Immature natural killer cell (primary cell): ENCODE measurements around the gene DUSP7. TPM values are rescaled to one million over a fixed set of nuclear protein-coding genes. Genes with fewer than 3 reads are reported as not detected.
"Not testable (repeated sequence)": the region's sequence is repeated elsewhere in the genome, so short reads cannot be mapped to it uniquely, and the experiment has no call there.

Experiments
- DNase-seq, 3 donors: peaks; one replicate each; pipeline ENCODE4 v3.0.0; 2022; ENCODE audit warnings: mixed read lengths in 1 of 3
- H3K27ac Mint-ChIP-seq, 6 donors: one replicate each; pipeline ENCODE4 v1.8.0; 2020; ENCODE audit warnings: mixed read lengths in 6 of 6, mild to moderate bottlenecking in 5 of 6, inconsistent platforms in 4 of 6, moderate library complexity in 3 of 6
- H3K27me3 Mint-ChIP-seq, 3 donors: one replicate each; pipeline ENCODE4 v1.8.0; 2020 to 2021; ENCODE audit warnings: low read depth in 3 of 3, mild to moderate bottlenecking in 3 of 3, mixed read lengths in 3 of 3, moderate library complexity in 3 of 3, inconsistent platforms in 1 of 3
- H3K36me3 Mint-ChIP-seq, 3 donors: one replicate each; pipeline ENCODE4 v1.8.0; 2020; ENCODE audit warnings: mixed read lengths in 3 of 3, inconsistent platforms in 2 of 3, mild to moderate bottlenecking in 2 of 3
- H3K4me1 Mint-ChIP-seq, 2 donors: one replicate each; pipeline ENCODE4 v1.8.0; 2020; ENCODE audit warnings: inconsistent platforms in 2 of 2, mild to moderate bottlenecking in 2 of 2, mixed read lengths in 2 of 2, moderate library complexity in 1 of 2
- H3K4me3 Mint-ChIP-seq, 5 donors: one replicate each; pipeline ENCODE4 v1.8.0; 2020; ENCODE audit warnings: mild to moderate bottlenecking in 5 of 5, mixed read lengths in 5 of 5, inconsistent platforms in 3 of 5, moderate library complexity in 3 of 5
- H3K9me3 Mint-ChIP-seq, 6 donors: one replicate each; pipeline ENCODE4 v1.8.0; 2020; ENCODE audit warnings: mild to moderate bottlenecking in 6 of 6, mixed read lengths in 6 of 6, inconsistent platforms in 4 of 6, moderate library complexity in 3 of 6
- polyA plus RNA-seq, 3 donors: library from polyadenylated mRNA; unstranded; fragments of 300-500 nt; fragmentation: Illumina TruSeq; gene quantifications; one replicate each; pipeline ENCODE4 v1.2.3, GENCODE V29; 2021

DUSP7 gene
- polyA plus RNA-seq, 3 donors from 2014 or later: 1.2 to 4.3 (median 1.6) TPM

- Mint-ChIP-seq H3K4me1 (no peaks in the 10 kb centered on the region), H3K4me3 (no peak overlapping the region), H3K9me3 (no peaks in the 10 kb centered on the region), H3K27ac (no peak overlapping the region), H3K36me3 (no peaks in the 10 kb centered on the region), H3K27me3 (peaks cover 1 to 2% (median 2%) of the 10 kb centered on the region in 3 donors)
- DNase-seq: no peak
Observed at GRCh38 chr3:52041118-52041731, 15.1 kb downstream of the DUSP7 start.

- Mint-ChIP-seq H3K4me3 (no peak overlapping the region), H3K4me1 (no peaks in the 10 kb centered on the region), H3K9me3 (no peaks in the 10 kb centered on the region), H3K27ac (no peak overlapping the region), H3K27me3 (peaks cover 1 to 2% (median 2%) of the 10 kb centered on the region in 3 donors), H3K36me3 (no peaks in the 10 kb centered on the region)
- no peak for DNase-seq
Observed at GRCh38 chr3:52040600-52040999, 15.8 kb downstream of the DUSP7 start.

GRCh38 chr3:52039846-52040245 is 16.5 kb downstream of the DUSP7 start:
- Mint-ChIP-seq H3K27me3 (peaks cover 1 to 2% (median 2%) of the 10 kb centered on the region in 3 donors), H3K9me3 (no peaks in the 10 kb centered on the region), H3K36me3 (no peaks in the 10 kb centered on the region), H3K4me1 (no peaks in the 10 kb centered on the region), H3K27ac (no peak overlapping the region), H3K4me3 (no peak overlapping the region)
- DNase-seq: no peak

GRCh38 chr3:52039426-52039825 is 16.9 kb downstream of the DUSP7 start:
- Mint-ChIP-seq H3K4me1 (no peaks in the 10 kb centered on the region), H3K27me3 (peaks cover 2 to 3% (median 2%) of the 10 kb centered on the region in 3 donors), H3K36me3 (no peaks in the 10 kb centered on the region), H3K9me3 (no peaks in the 10 kb centered on the region), H3K4me3 (no peak overlapping the region), H3K27ac (peak overlapping the region in 1 of 6 donors; percentile 49)
- no peak for DNase-seq

- H3K27ac Mint-ChIP-seq: no peak overlapping the region
- H3K27me3 Mint-ChIP-seq: peaks cover 0 to 3% (median 2%) of the 10 kb centered on the region in 3 donors
- H3K9me3 Mint-ChIP-seq: no peaks in the 10 kb centered on the region
- H3K4me1 Mint-ChIP-seq: no peaks in the 10 kb centered on the region
- no peak overlapping the region for H3K4me3 Mint-ChIP-seq
- no peaks in the 10 kb centered on the region for H3K36me3 Mint-ChIP-seq
- no peak for DNase-seq
Observed at GRCh38 chr3:52038227-52038626, 18.1 kb downstream of the DUSP7 start.

- Mint-ChIP-seq H3K27ac (no peak overlapping the region), H3K27me3 (peaks cover 0 to 3% (median 2%) of the 10 kb centered on the region in 3 donors), H3K4me3 (no peak overlapping the region), H3K9me3 (no peaks in the 10 kb centered on the region), H3K4me1 (no peaks in the 10 kb centered on the region), H3K36me3 (no peaks in the 10 kb centered on the region)
- no peak for DNase-seq
Observed at GRCh38 chr3:52037291-52037690, 19.1 kb downstream of the DUSP7 start.

- Mint-ChIP-seq H3K4me3 (no peak overlapping the region), H3K27me3 (peaks cover 0 to 2% (median 0%) of the 10 kb centered on the region in 3 donors), H3K27ac (no peak overlapping the region), H3K9me3 (no peaks in the 10 kb centered on the region), H3K4me1 (no peaks in the 10 kb centered on the region), H3K36me3 (no peaks in the 10 kb centered on the region)
- no peak for DNase-seq
Observed at GRCh38 chr3:52036829-52037228, 19.5 kb downstream of the DUSP7 start.

- Mint-ChIP-seq H3K4me3 (no peak overlapping the region), H3K36me3 (no peaks in the 10 kb centered on the region), H3K4me1 (no peaks in the 10 kb centered on the region), H3K27me3 (peaks cover 0 to 1% (median 0%) of the 10 kb centered on the region in 3 donors), H3K9me3 (no peaks in the 10 kb centered on the region), H3K27ac (no peak overlapping the region)
- no peak for DNase-seq
Observed at GRCh38 chr3:52036222-52036694, 20.1 kb downstream of the DUSP7 start.

- Mint-ChIP-seq H3K9me3 (no peaks in the 10 kb centered on the region), H3K4me1 (no peaks in the 10 kb centered on the region), H3K4me3 (no peak overlapping the region), H3K36me3 (no peaks in the 10 kb centered on the region), H3K27me3 (peaks cover 0 to 1% (median 0%) of the 10 kb centered on the region in 3 donors), H3K27ac (no peak overlapping the region)
- no peak for DNase-seq
Observed at GRCh38 chr3:52034651-52035050, 21.7 kb downstream of the DUSP7 start.

GRCh38 chr3:52034212-52034611 is 22.2 kb downstream of the DUSP7 start:
- H3K27me3 Mint-ChIP-seq: peaks cover 0 to 1% (median 0%) of the 10 kb centered on the region in 3 donors
- no peak overlapping the region for H3K4me3 Mint-ChIP-seq
- no peak for DNase-seq
- no peaks in the 10 kb centered on the region for H3K4me1 Mint-ChIP-seq
- H3K27ac Mint-ChIP-seq: no peak overlapping the region
- no peaks in the 10 kb centered on the region for H3K9me3 Mint-ChIP-seq
- H3K36me3 Mint-ChIP-seq: no peaks in the 10 kb centered on the region

- not testable (repeated sequence) for H3K27me3 Mint-ChIP-seq, H3K4me3 Mint-ChIP-seq, H3K9me3 Mint-ChIP-seq, H3K27ac Mint-ChIP-seq, H3K36me3 Mint-ChIP-seq, DNase-seq, H3K4me1 Mint-ChIP-seq
Observed at GRCh38 chr3:52033748-52034147, 22.6 kb downstream of the DUSP7 start.

- peaks cover 0 to 2% (median 0%) of the 10 kb centered on the region in 3 donors for H3K27me3 Mint-ChIP-seq
- H3K4me3 Mint-ChIP-seq: no peak overlapping the region
- H3K9me3 Mint-ChIP-seq: no peaks in the 10 kb centered on the region
- no peaks in the 10 kb centered on the region for H3K36me3 Mint-ChIP-seq
- DNase-seq: no peak
- no peak overlapping the region for H3K27ac Mint-ChIP-seq
- no peaks in the 10 kb centered on the region for H3K4me1 Mint-ChIP-seq
Observed at GRCh38 chr3:52032702-52033408, 23.5 kb downstream of the DUSP7 start.

- H3K27me3 Mint-ChIP-seq: peaks cover 0 to 4% (median 0%) of the 10 kb centered on the region in 3 donors
- no peak for DNase-seq
- H3K4me1 Mint-ChIP-seq: no peaks in the 10 kb centered on the region
- no peaks in the 10 kb centered on the region for H3K36me3 Mint-ChIP-seq
- no peak overlapping the region for H3K27ac Mint-ChIP-seq
- no peaks in the 10 kb centered on the region for H3K9me3 Mint-ChIP-seq
- H3K4me3 Mint-ChIP-seq: no peak overlapping the region
Observed at GRCh38 chr3:52031896-52032295, 24.5 kb downstream of the DUSP7 start.

- no peak for DNase-seq
- Mint-ChIP-seq H3K27ac (no peak overlapping the region), H3K9me3 (no peaks in the 10 kb centered on the region), H3K36me3 (no peaks in the 10 kb centered on the region), H3K27me3 (peaks cover 0 to 4% (median 0%) of the 10 kb centered on the region in 3 donors), H3K4me1 (no peaks in the 10 kb centered on the region), H3K4me3 (no peak overlapping the region)
Observed at GRCh38 chr3:52030714-52031310, 25.6 kb downstream of the DUSP7 start.
